GM12878 (cell line): Measurements from ENCODE around the gene RHOT1.

Experiments
- BACH1 ChIP-seq: fragments of 450-650 bp; IDR thresholded peaks from 2 replicates; pipeline ENCODE4 v1.6.1; 2017; ENCODE audit warnings: mild to moderate bottlenecking, borderline replicate concordance
- PBX3 ChIP-seq: IDR thresholded peaks from 2 replicates; pipeline ENCODE4 v1.6.1; 2011; ENCODE audit warnings: mild to moderate bottlenecking, low read depth, low read length, moderate library complexity; ENCODE audit not compliant: insufficient replicate concordance
- RELA ChIP-seq: fragments of 450-650 bp; IDR thresholded peaks from 2 replicates; pipeline ENCODE4 v1.8.0; 2014; ENCODE audit warnings: borderline replicate concordance; ENCODE audit not compliant: partially characterized antibody
- REST ChIP-seq: IDR thresholded peaks from 2 replicates; pipeline ENCODE4 v1.6.1; 2012; ENCODE audit warnings: mild to moderate bottlenecking, low read depth, low read length
- SPI1 ChIP-seq: IDR thresholded peaks from 2 replicates; pipeline ENCODE4 v1.6.1; 2011; ENCODE audit warnings: low read depth, mild to moderate bottlenecking, low read length, moderate library complexity, borderline replicate concordance; ENCODE audit not compliant: insufficient read depth
- ZBTB11 ChIP-seq: fragments of 450-650 bp; formaldehyde crosslinking; IDR thresholded peaks from 2 replicates; pipeline ENCODE4 v1.5.0; 2022; ENCODE audit warnings: mild to moderate bottlenecking, missing genetic modification characterization

- no peak for TF ChIP-seq SPI1
- TF ChIP-seq REST, result no peak
- TF ChIP-seq PBX3, result no peak
- no peak for TF ChIP-seq RELA
- no peak for TF ChIP-seq BACH1
- TF ChIP-seq ZBTB11, result no peak
These were observed 23.5 kb upstream of the RHOT1 start for GRCh38 chr17:32118835-32119234.
